Measurements from ENCODE around the gene JAGN1.
"Not testable (repeated sequence)": the region's sequence is repeated elsewhere in the genome, so short reads cannot be mapped to it uniquely, and the experiment has no call there.

JAGN1 gene

GRCh38 chr3:9862391-9863057 lies 27.9 kb upstream of the JAGN1 start:
- DNase-seq (ENCODE audit: extremely low spot score): no peak
- CTCF ChIA-PET: no interaction called here
- POLR2A ChIA-PET: no interaction called here
- TF ChIP-seq TARDBP (IDR thresholded peaks at IDR 0.05) (no peak), FOXK2 (IDR thresholded peaks at IDR 0.05) (no peak), LEF1 (IDR thresholded peaks at IDR 0.05; ENCODE audit: borderline replicate concordance) (no peak), ARNT (IDR thresholded peaks at IDR 0.05) (no peak), NFRKB (IDR thresholded peaks at IDR 0.05) (no peak), CTBP1 (IDR thresholded peaks at IDR 0.05; ENCODE audit: borderline replicate concordance) (no peak), BHLHE40 (IDR thresholded peaks at IDR 0.05; ENCODE audit: borderline replicate concordance) (no peak), ELF4 (IDR thresholded peaks at IDR 0.05) (no peak), ZNF384 (IDR thresholded peaks at IDR 0.05) (no peak), PKNOX1 (IDR thresholded peaks at IDR 0.05) (no peak), L3MBTL2 (conservative IDR thresholded peaks at IDR 0.05) (no peak), SUZ12 (IDR thresholded peaks at IDR 0.05) (no peak), HDGF (IDR thresholded peaks at IDR 0.05; ENCODE audit: borderline replicate concordance) (no peak), SP1 (IDR thresholded peaks at IDR 0.05) (no peak), FOXA1 (IDR thresholded peaks at IDR 0.05) (no peak), FOXM1 (IDR thresholded peaks at IDR 0.05; ENCODE audit: borderline replicate concordance) (no peak)

GRCh38 chr3:9863058-9863772 lies 27.2 kb upstream of the JAGN1 start:
- ChIA-PET CTCF (no interaction called here), POLR2A (no interaction called here)
- no peak for DNase-seq (ENCODE audit: extremely low spot score)
- TF ChIP-seq ELF4 (IDR thresholded peaks at IDR 0.05) (no peak), CTBP1 (IDR thresholded peaks at IDR 0.05; ENCODE audit: borderline replicate concordance) (no peak), L3MBTL2 (conservative IDR thresholded peaks at IDR 0.05) (no peak), FOXA1 (IDR thresholded peaks at IDR 0.05) (no peak), NFRKB (IDR thresholded peaks at IDR 0.05) (no peak), SUZ12 (IDR thresholded peaks at IDR 0.05) (no peak), PKNOX1 (IDR thresholded peaks at IDR 0.05) (no peak), BHLHE40 (IDR thresholded peaks at IDR 0.05; ENCODE audit: borderline replicate concordance) (no peak), ARNT (IDR thresholded peaks at IDR 0.05) (no peak), TARDBP (IDR thresholded peaks at IDR 0.05) (no peak)

GRCh38 chr3:9864200-9864927 lies 26.0 kb upstream of the JAGN1 start:
- TF ChIP-seq BHLHE40 (IDR thresholded peaks at IDR 0.05; ENCODE audit: borderline replicate concordance) (no peak), FOXM1 (IDR thresholded peaks at IDR 0.05; ENCODE audit: borderline replicate concordance) (no peak), SUZ12 (IDR thresholded peaks at IDR 0.05) (no peak), NFRKB (IDR thresholded peaks at IDR 0.05) (no peak), TARDBP (IDR thresholded peaks at IDR 0.05) (no peak), FOXA1 (IDR thresholded peaks at IDR 0.05) (no peak), SP1 (IDR thresholded peaks at IDR 0.05) (no peak), FOXK2 (IDR thresholded peaks at IDR 0.05) (no peak), L3MBTL2 (conservative IDR thresholded peaks at IDR 0.05) (no peak), PKNOX1 (IDR thresholded peaks at IDR 0.05) (no peak), ZNF384 (IDR thresholded peaks at IDR 0.05) (no peak), ELF4 (IDR thresholded peaks at IDR 0.05) (no peak), LEF1 (IDR thresholded peaks at IDR 0.05; ENCODE audit: borderline replicate concordance) (no peak), HDGF (IDR thresholded peaks at IDR 0.05; ENCODE audit: borderline replicate concordance) (no peak), ARNT (IDR thresholded peaks at IDR 0.05) (no peak), CTBP1 (IDR thresholded peaks at IDR 0.05; ENCODE audit: borderline replicate concordance) (no peak)
- peak; percentile 42 for DNase-seq (ENCODE audit: extremely low spot score)
- ChIA-PET CTCF (no interaction called here), POLR2A (interaction anchor here (0.7 to 1.4 kb wide), 3 partner anchors 20 to 82 kb away, joined by 3 to 4 read pairs (median 3); partner anchors contain the start of genes CRELD1 and RPUSD3)

GRCh38 chr3:9865125-9865637 lies 25.2 kb upstream of the JAGN1 start:
- POLR2A ChIA-PET: interaction anchor here (1.4 kb wide), 1 partner anchor 68 kb away, joined by 4 read pairs; the partner anchor contains the start of gene CRELD1
- CTCF ChIA-PET; DNase-seq (ENCODE audit: extremely low spot score): not testable (repeated sequence)

GRCh38 chr3:9866639-9867038 lies 23.8 kb upstream of the JAGN1 start:
- TF ChIP-seq ARNT (IDR thresholded peaks at IDR 0.05) (no peak), PKNOX1 (IDR thresholded peaks at IDR 0.05) (no peak), LEF1 (IDR thresholded peaks at IDR 0.05; ENCODE audit: borderline replicate concordance) (no peak)
- ChIA-PET CTCF (no interaction called here), POLR2A (interaction anchor here (1.0 kb wide), 1 partner anchor 23 kb away, joined by 3 read pairs; no protein-coding TSS in a partner anchor)
- DNase-seq (ENCODE audit: extremely low spot score): no peak

All from HEK293T (cell line).